ENCODE data around the gene SPACDR. TPM values are rescaled to one million over a fixed set of nuclear protein-coding genes. Genes with fewer than 3 reads are reported as not detected.

SPACDR gene
- total RNA-seq, 1 donor from 2014 or later, result not detected

DNA sequence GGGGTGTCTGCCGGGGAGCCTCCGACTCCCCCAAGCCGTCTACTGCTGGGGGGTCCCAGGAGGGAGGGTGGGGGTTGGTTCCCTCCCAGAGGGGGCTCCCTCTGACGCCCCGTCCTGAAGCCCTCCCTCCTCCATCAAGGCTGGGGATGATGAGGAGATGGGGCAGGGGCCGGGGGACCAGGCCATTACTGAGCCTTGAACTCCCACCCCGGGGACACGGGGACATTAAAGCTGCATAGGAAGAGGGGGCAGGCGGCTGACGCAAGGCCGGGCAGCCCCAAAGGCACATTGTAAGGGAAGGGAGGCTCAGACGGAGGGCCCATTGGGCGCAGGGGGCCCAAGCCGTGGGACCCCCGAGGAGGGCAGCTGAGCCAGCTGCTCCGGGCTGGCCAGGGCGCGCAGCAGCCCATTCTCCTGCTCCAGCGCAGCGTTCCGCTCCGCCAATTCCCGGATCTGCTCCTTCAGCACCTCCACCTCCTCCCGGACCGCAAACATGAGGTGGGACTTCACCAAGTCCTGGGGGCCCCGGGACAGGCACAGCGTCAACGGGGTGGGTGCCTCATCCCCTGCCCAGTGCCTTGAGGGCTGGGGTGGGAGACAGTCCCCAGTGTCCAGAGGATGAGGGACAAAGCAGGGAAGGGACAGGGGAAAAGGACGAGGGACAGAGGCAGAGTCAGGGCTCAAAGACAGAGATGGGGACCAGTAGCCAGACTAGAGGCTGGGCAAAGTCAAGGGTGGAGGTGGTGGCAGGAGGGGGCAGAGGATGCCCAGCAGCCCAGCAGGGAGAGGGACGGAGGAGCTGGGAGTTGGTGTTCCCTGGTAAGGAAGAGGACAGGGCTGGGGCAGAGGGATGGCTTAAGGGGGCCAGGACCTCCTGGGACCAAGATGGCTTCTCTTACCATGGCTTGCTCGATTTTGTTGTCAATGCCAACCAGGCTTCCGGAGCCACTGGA lies 2.9 kb upstream of the SPACDR start:
- Histone ChIP-seq H3K36me3 (peaks cover 0 to 6% of the 10 kb centered on the region in 2 donors), H3K9me3 (no peaks in the 10 kb centered on the region), H3K4me3 (no peak overlapping the region), H3K27ac (peak overlapping the region; percentile 77), H3K4me1 (peaks cover 39% of the 10 kb centered on the region), H3K27me3 (no peaks in the 10 kb centered on the region)
- intact Hi-C loops (cut with DNase I), result loop anchor here (5.0 kb wide), 1 partner anchor 225 kb away; the partner anchor contains the start of gene GIGYF1
- TF ChIP-seq POLR2A (IDR thresholded peaks at IDR 0.05) (no peak), POLR2AphosphoS5 (IDR thresholded peaks at IDR 0.05; ENCODE audit: insufficient read depth in 1 of 2, low read depth in 1 of 2) (no peak)
- TF ChIP-seq, protein P1, sequence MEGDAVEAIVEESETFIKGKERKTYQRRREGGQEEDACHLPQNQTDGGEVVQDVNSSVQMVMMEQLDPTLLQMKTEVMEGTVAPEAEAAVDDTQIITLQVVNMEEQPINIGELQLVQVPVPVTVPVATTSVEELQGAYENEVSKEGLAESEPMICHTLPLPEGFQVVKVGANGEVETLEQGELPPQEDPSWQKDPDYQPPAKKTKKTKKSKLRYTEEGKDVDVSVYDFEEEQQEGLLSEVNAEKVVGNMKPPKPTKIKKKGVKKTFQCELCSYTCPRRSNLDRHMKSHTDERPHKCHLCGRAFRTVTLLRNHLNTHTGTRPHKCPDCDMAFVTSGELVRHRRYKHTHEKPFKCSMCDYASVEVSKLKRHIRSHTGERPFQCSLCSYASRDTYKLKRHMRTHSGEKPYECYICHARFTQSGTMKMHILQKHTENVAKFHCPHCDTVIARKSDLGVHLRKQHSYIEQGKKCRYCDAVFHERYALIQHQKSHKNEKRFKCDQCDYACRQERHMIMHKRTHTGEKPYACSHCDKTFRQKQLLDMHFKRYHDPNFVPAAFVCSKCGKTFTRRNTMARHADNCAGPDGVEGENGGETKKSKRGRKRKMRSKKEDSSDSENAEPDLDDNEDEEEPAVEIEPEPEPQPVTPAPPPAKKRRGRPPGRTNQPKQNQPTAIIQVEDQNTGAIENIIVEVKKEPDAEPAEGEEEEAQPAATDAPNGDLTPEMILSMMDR (IDR thresholded peaks at IDR 0.05), result no peak
- no peak for DNase-seq (ENCODE audit: extremely low spot score in 2 of 2)

DNA sequence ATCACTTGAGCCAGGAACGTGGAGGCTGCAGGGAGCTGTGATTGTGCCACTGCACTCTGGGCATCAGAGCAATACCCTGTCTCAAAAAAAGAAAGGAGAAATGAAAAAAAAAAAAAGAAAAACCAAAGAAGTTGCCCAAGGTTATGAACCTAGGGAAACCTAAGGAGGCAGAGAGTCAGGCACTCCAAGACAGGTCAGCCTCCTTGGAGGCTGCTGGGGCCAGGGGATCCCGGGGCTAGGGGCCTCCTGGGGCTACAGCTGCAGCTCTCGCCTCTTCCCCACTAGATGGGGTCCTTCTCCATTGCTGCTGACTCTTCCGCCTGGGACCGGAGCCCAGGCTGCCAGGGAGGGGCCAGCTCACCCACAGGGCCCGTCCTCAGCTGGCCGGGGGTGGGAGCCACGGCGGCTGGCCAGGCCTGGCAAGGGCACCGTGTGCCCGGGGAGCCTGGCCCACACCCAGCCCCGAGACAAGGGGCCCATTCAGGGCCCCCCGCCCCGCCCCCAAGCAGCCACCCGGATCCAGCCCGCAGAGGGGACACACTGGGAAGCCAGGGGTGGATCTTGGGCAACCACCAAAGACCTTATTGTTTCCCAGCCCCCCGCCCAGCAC lies 1.7 kb upstream of the SPACDR start:
- Histone ChIP-seq H3K27me3 (no peaks in the 10 kb centered on the region), H3K27ac (peak overlapping the region; percentile 77), H3K36me3 (no peaks in the 10 kb centered on the region), H3K9me3 (no peaks in the 10 kb centered on the region), H3K4me1 (peaks cover 37% of the 10 kb centered on the region), H3K4me3 (peak overlapping the region in 1 of 2 donors; percentile 28)
- peak in 1 of 2 donors; percentile 33 for TF ChIP-seq POLR2AphosphoS5 (IDR thresholded peaks at IDR 0.05; ENCODE audit: insufficient read depth in 1 of 2, low read depth in 1 of 2)
- TF ChIP-seq, protein P1 (IDR thresholded peaks at IDR 0.05), result peak; percentile 12 to 45 (median 40)
- TF ChIP-seq POLR2A (IDR thresholded peaks at IDR 0.05), result no peak
- intact Hi-C loops (cut with DNase I), result loop anchor here (5.0 kb wide), 1 partner anchor 226 kb away; the partner anchor contains the start of gene GIGYF1
- no peak for DNase-seq (ENCODE audit: extremely low spot score in 2 of 2)

DNA sequence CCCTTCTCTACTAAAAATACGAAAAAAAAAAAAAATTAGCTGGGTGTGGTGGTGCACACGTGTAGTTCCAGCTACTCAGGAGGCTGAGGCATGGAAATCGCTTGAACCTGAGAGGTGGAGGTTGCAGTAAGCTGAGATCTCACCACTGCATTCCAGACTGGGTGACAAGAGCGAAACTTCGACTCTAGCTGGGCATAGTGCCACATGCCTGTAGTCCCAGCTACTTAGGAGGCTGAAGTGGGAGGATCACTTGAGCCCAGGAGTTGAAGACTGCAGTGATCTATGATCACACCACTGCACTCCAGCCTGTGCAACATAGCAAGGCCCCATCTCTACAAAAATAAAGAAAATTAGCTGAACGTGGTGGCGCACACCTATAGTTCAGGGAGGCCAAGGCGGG lies 1.2 kb upstream of the SPACDR start:
- Histone ChIP-seq H3K4me1 (peaks cover 37% of the 10 kb centered on the region), H3K27me3 (no peaks in the 10 kb centered on the region), H3K9me3 (no peaks in the 10 kb centered on the region), H3K4me3 (no peak overlapping the region), H3K36me3 (no peaks in the 10 kb centered on the region), H3K27ac (peak overlapping the region; percentile 77)
- intact Hi-C loops (cut with DNase I), result loop anchor here (5.0 kb wide), 1 partner anchor 227 kb away; the partner anchor contains the start of gene GIGYF1
- no peak for DNase-seq (ENCODE audit: extremely low spot score in 2 of 2)
- no peak for TF ChIP-seq POLR2A (IDR thresholded peaks at IDR 0.05)
- TF ChIP-seq, protein P1 (IDR thresholded peaks at IDR 0.05), result no peak
- no peak for TF ChIP-seq POLR2AphosphoS5 (IDR thresholded peaks at IDR 0.05; ENCODE audit: insufficient read depth in 1 of 2, low read depth in 1 of 2)

DNA sequence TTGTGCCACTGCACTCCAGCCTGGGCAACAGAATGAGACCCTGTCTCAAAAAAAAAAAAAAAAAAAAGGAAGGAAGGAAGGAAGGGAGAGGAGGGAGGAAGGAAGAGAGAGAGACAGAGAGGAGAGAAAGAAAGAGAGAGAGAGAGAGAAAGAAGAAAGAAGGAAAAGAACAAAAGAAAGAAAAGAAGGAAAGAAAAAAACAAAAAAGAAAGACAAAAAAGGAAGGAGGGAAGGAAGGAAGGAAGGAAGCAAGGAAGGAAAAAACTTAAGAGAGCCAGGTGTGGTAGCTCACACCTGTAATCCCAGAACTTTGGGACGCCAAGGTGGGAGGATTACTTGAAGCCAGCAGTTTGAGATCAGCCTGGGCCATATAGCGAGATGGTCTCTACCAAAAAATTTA lies 731 bp upstream of the SPACDR start:
- Histone ChIP-seq H3K27me3 (no peaks in the 10 kb centered on the region), H3K27ac (no peak overlapping the region), H3K4me3 (no peak overlapping the region), H3K9me3 (no peaks in the 10 kb centered on the region), H3K36me3 (no peaks in the 10 kb centered on the region), H3K4me1 (peaks cover 37% of the 10 kb centered on the region)
- no peak for DNase-seq (ENCODE audit: extremely low spot score in 2 of 2)
- TF ChIP-seq, protein P1 (IDR thresholded peaks at IDR 0.05), result no peak
- TF ChIP-seq POLR2AphosphoS5 (IDR thresholded peaks at IDR 0.05; ENCODE audit: insufficient read depth in 1 of 2, low read depth in 1 of 2), result no peak
- no peak for TF ChIP-seq POLR2A (IDR thresholded peaks at IDR 0.05)
- intact Hi-C loops (cut with DNase I), result loop anchor here (5.0 kb wide), 1 partner anchor 228 kb away; the partner anchor contains the start of gene GIGYF1

Measured in vagina (tissue), 2 donors.